ENCODE results near the gene MAS1L.

Gene MAS1L

GRCh38 chr6:29499704-29500103 is 11.9 kb upstream of the MAS1L start:
- no peaks in the 10 kb centered on the region for H3K36me3 ChIP-seq (ENCODE audit: control insufficient read depth, insufficient read depth, low read length)
- H3K27me3 ChIP-seq (ENCODE audit: control insufficient read depth, insufficient read depth, low read length): no peaks in the 10 kb centered on the region
- no peaks in the 10 kb centered on the region for H3K9me3 ChIP-seq (ENCODE audit: control insufficient read depth, insufficient read depth, low read length)
- no peaks in the 10 kb centered on the region for H3K4me1 ChIP-seq (ENCODE audit: control insufficient read depth, insufficient read depth, low read length)
- no peak overlapping the region for H3K9ac ChIP-seq (ENCODE audit: low read depth, low read length)
- H3K4me3 ChIP-seq (ENCODE audit: low read depth, low read length): no peak overlapping the region
- H3K27ac ChIP-seq (ENCODE audit: low read depth, low read length): no peak overlapping the region

- Histone ChIP-seq H3K4me3 (ENCODE audit: low read depth, low read length) (no peak overlapping the region), H3K4me1 (ENCODE audit: control insufficient read depth, insufficient read depth, low read length) (no peaks in the 10 kb centered on the region), H3K27me3 (ENCODE audit: control insufficient read depth, insufficient read depth, low read length) (no peaks in the 10 kb centered on the region), H3K9me3 (ENCODE audit: control insufficient read depth, insufficient read depth, low read length) (no peaks in the 10 kb centered on the region), H3K27ac (ENCODE audit: low read depth, low read length) (no peak overlapping the region), H3K9ac (ENCODE audit: low read depth, low read length) (no peak overlapping the region), H3K36me3 (ENCODE audit: control insufficient read depth, insufficient read depth, low read length) (no peaks in the 10 kb centered on the region)
Observed at GRCh38 chr6:29496961-29497360, 9.2 kb upstream of the MAS1L start.

- H3K27ac ChIP-seq (ENCODE audit: low read depth, low read length): no peak overlapping the region
- H3K4me3 ChIP-seq (ENCODE audit: low read depth, low read length): no peak overlapping the region
- H3K9me3 ChIP-seq (ENCODE audit: control insufficient read depth, insufficient read depth, low read length): no peaks in the 10 kb centered on the region
- no peaks in the 10 kb centered on the region for H3K27me3 ChIP-seq (ENCODE audit: control insufficient read depth, insufficient read depth, low read length)
- H3K9ac ChIP-seq (ENCODE audit: low read depth, low read length): no peak overlapping the region
- no peaks in the 10 kb centered on the region for H3K36me3 ChIP-seq (ENCODE audit: control insufficient read depth, insufficient read depth, low read length)
- no peaks in the 10 kb centered on the region for H3K4me1 ChIP-seq (ENCODE audit: control insufficient read depth, insufficient read depth, low read length)
Observed at GRCh38 chr6:29495571-29495970, 7.8 kb upstream of the MAS1L start.

GRCh38 chr6:29494131-29494530 is 6.4 kb upstream of the MAS1L start:
- Histone ChIP-seq H3K9me3 (ENCODE audit: control insufficient read depth, insufficient read depth, low read length) (no peaks in the 10 kb centered on the region), H3K27me3 (ENCODE audit: control insufficient read depth, insufficient read depth, low read length) (no peaks in the 10 kb centered on the region), H3K27ac (ENCODE audit: low read depth, low read length) (no peak overlapping the region), H3K36me3 (ENCODE audit: control insufficient read depth, insufficient read depth, low read length) (no peaks in the 10 kb centered on the region), H3K4me3 (ENCODE audit: low read depth, low read length) (no peak overlapping the region), H3K4me1 (ENCODE audit: control insufficient read depth, insufficient read depth, low read length) (no peaks in the 10 kb centered on the region), H3K9ac (ENCODE audit: low read depth, low read length) (no peak overlapping the region)

- no peaks in the 10 kb centered on the region for H3K9me3 ChIP-seq (ENCODE audit: control insufficient read depth, insufficient read depth, low read length)
- H3K27ac ChIP-seq (ENCODE audit: low read depth, low read length): no peak overlapping the region
- H3K27me3 ChIP-seq (ENCODE audit: control insufficient read depth, insufficient read depth, low read length): no peaks in the 10 kb centered on the region
- no peaks in the 10 kb centered on the region for H3K36me3 ChIP-seq (ENCODE audit: control insufficient read depth, insufficient read depth, low read length)
- H3K4me1 ChIP-seq (ENCODE audit: control insufficient read depth, insufficient read depth, low read length): no peaks in the 10 kb centered on the region
- H3K4me3 ChIP-seq (ENCODE audit: low read depth, low read length): no peak overlapping the region
- H3K9ac ChIP-seq (ENCODE audit: low read depth, low read length): no peak overlapping the region
Observed at GRCh38 chr6:29493261-29493660, 5.5 kb upstream of the MAS1L start.

- no peak overlapping the region for H3K27ac ChIP-seq (ENCODE audit: low read depth, low read length)
- no peak overlapping the region for H3K9ac ChIP-seq (ENCODE audit: low read depth, low read length)
- H3K4me3 ChIP-seq (ENCODE audit: low read depth, low read length): no peak overlapping the region
- H3K27me3 ChIP-seq (ENCODE audit: control insufficient read depth, insufficient read depth, low read length): no peaks in the 10 kb centered on the region
- H3K9me3 ChIP-seq (ENCODE audit: control insufficient read depth, insufficient read depth, low read length): no peaks in the 10 kb centered on the region
- H3K36me3 ChIP-seq (ENCODE audit: control insufficient read depth, insufficient read depth, low read length): no peaks in the 10 kb centered on the region
- no peaks in the 10 kb centered on the region for H3K4me1 ChIP-seq (ENCODE audit: control insufficient read depth, insufficient read depth, low read length)
Observed at GRCh38 chr6:29491574-29491973, 3.8 kb upstream of the MAS1L start.

- Histone ChIP-seq H3K9ac (ENCODE audit: low read depth, low read length) (no peak overlapping the region), H3K27me3 (ENCODE audit: control insufficient read depth, insufficient read depth, low read length) (no peaks in the 10 kb centered on the region)
Observed at GRCh38 chr6:29490552-29490951, 2.8 kb upstream of the MAS1L start.

GRCh38 chr6:29490055-29490454 is 2.3 kb upstream of the MAS1L start:
- no peaks in the 10 kb centered on the region for H3K36me3 ChIP-seq (ENCODE audit: control insufficient read depth, insufficient read depth, low read length)

More at GRCh38 chr6:29490552-29490951, 2.8 kb upstream of the MAS1L start:
- H3K9me3 ChIP-seq (ENCODE audit: control insufficient read depth, insufficient read depth, low read length): no peaks in the 10 kb centered on the region
- H3K36me3 ChIP-seq (ENCODE audit: control insufficient read depth, insufficient read depth, low read length): no peaks in the 10 kb centered on the region
- no peak overlapping the region for H3K4me3 ChIP-seq (ENCODE audit: low read depth, low read length)
- no peak overlapping the region for H3K27ac ChIP-seq (ENCODE audit: low read depth, low read length)
- no peaks in the 10 kb centered on the region for H3K4me1 ChIP-seq (ENCODE audit: control insufficient read depth, insufficient read depth, low read length)

GRCh38 chr6:29489286-29489685 is 1.5 kb upstream of the MAS1L start:
- Histone ChIP-seq H3K27me3 (ENCODE audit: control insufficient read depth, insufficient read depth, low read length) (no peaks in the 10 kb centered on the region), H3K9ac (ENCODE audit: low read depth, low read length) (no peak overlapping the region), H3K36me3 (ENCODE audit: control insufficient read depth, insufficient read depth, low read length) (no peaks in the 10 kb centered on the region), H3K9me3 (ENCODE audit: control insufficient read depth, insufficient read depth, low read length) (no peaks in the 10 kb centered on the region), H3K27ac (ENCODE audit: low read depth, low read length) (no peak overlapping the region), H3K4me1 (ENCODE audit: control insufficient read depth, insufficient read depth, low read length) (no peaks in the 10 kb centered on the region), H3K4me3 (ENCODE audit: low read depth, low read length) (no peak overlapping the region)

More at GRCh38 chr6:29490055-29490454, 2.3 kb upstream of the MAS1L start:
- Histone ChIP-seq H3K27ac (ENCODE audit: low read depth, low read length) (no peak overlapping the region), H3K4me3 (ENCODE audit: low read depth, low read length) (no peak overlapping the region), H3K9me3 (ENCODE audit: control insufficient read depth, insufficient read depth, low read length) (no peaks in the 10 kb centered on the region), H3K9ac (ENCODE audit: low read depth, low read length) (no peak overlapping the region), H3K4me1 (ENCODE audit: control insufficient read depth, insufficient read depth, low read length) (no peaks in the 10 kb centered on the region), H3K27me3 (ENCODE audit: control insufficient read depth, insufficient read depth, low read length) (no peaks in the 10 kb centered on the region)

GRCh38 chr6:29488874-29489273 is 1.1 kb upstream of the MAS1L start:
- H3K9me3 ChIP-seq (ENCODE audit: control insufficient read depth, insufficient read depth, low read length): no peaks in the 10 kb centered on the region
- H3K4me3 ChIP-seq (ENCODE audit: low read depth, low read length): no peak overlapping the region
- H3K9ac ChIP-seq (ENCODE audit: low read depth, low read length): no peak overlapping the region
- no peaks in the 10 kb centered on the region for H3K36me3 ChIP-seq (ENCODE audit: control insufficient read depth, insufficient read depth, low read length)
- H3K27me3 ChIP-seq (ENCODE audit: control insufficient read depth, insufficient read depth, low read length): no peaks in the 10 kb centered on the region
- no peaks in the 10 kb centered on the region for H3K4me1 ChIP-seq (ENCODE audit: control insufficient read depth, insufficient read depth, low read length)
- no peak overlapping the region for H3K27ac ChIP-seq (ENCODE audit: low read depth, low read length)

- H3K27me3 ChIP-seq (ENCODE audit: control insufficient read depth, insufficient read depth, low read length): no peaks in the 10 kb centered on the region
- no peaks in the 10 kb centered on the region for H3K4me1 ChIP-seq (ENCODE audit: control insufficient read depth, insufficient read depth, low read length)
- H3K4me3 ChIP-seq (ENCODE audit: low read depth, low read length): no peak overlapping the region
- H3K9ac ChIP-seq (ENCODE audit: low read depth, low read length): no peak overlapping the region
- H3K36me3 ChIP-seq (ENCODE audit: control insufficient read depth, insufficient read depth, low read length): no peaks in the 10 kb centered on the region
- no peaks in the 10 kb centered on the region for H3K9me3 ChIP-seq (ENCODE audit: control insufficient read depth, insufficient read depth, low read length)
- H3K27ac ChIP-seq (ENCODE audit: low read depth, low read length): no peak overlapping the region
Observed at GRCh38 chr6:29487131-29487530, 625 bp downstream of the MAS1L start.

GRCh38 chr6:29486577-29486976 is 1.2 kb downstream of the MAS1L start:
- no peaks in the 10 kb centered on the region for H3K9me3 ChIP-seq (ENCODE audit: control insufficient read depth, insufficient read depth, low read length)
- no peak overlapping the region for H3K9ac ChIP-seq (ENCODE audit: low read depth, low read length)
- no peak overlapping the region for H3K27ac ChIP-seq (ENCODE audit: low read depth, low read length)
- no peaks in the 10 kb centered on the region for H3K4me1 ChIP-seq (ENCODE audit: control insufficient read depth, insufficient read depth, low read length)
- H3K36me3 ChIP-seq (ENCODE audit: control insufficient read depth, insufficient read depth, low read length): no peaks in the 10 kb centered on the region
- no peak overlapping the region for H3K4me3 ChIP-seq (ENCODE audit: low read depth, low read length)
- no peaks in the 10 kb centered on the region for H3K27me3 ChIP-seq (ENCODE audit: control insufficient read depth, insufficient read depth, low read length)

Data from HUES48 (cell line).